ENCODE results near the gene HSD11B1L.

- no peak for TF ChIP-seq CTCF (IDR thresholded peaks at IDR 0.05)
- no peak for TF ChIP-seq POLR2A (IDR thresholded peaks at IDR 0.05)
Observed at GRCh38 chr19:5637971-5638370, 42.9 kb upstream of the HSD11B1L start.

All from body of pancreas (tissue), 4 donors.